HG02759 (cell line): ENCODE measurements around the gene PRKN.

ENCODE experiments used
- ATAC-seq: cut with Tn5 transposase; IDR thresholded peaks from one replicate; pipeline ENCODE4 v1.9.1; 2021; ENCODE audit warnings: mild to moderate bottlenecking, moderate library complexity; ENCODE audit not compliant: unreplicated experiment

The PRKN gene

DNA sequence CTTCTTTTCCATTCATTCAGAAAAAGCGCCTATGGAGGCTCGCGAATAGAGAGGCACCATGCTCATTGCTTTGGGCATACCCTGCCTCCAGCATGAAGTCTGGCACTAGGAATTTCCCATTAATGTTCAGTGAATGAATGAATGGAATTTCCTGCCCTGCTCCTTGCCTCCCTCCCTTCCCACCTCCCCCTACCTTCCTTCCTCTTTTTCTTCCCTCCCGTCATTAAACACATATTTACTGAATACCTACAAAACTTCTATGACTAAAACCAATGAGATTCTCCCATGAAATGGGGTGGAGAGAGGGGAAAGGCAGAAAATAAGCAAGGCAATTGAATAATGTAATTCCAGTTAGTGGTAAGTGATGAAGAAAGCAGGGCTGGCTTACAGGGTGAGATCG is 1239.9 kb downstream of the PRKN start:
- no peak for ATAC-seq

- ATAC-seq = no peak
These were observed 1240.4 kb downstream of the PRKN start for GRCh38 chr6:161487217-161487531.

GRCh38 chr6:161486361-161487216 is 1241.0 kb downstream of the PRKN start:
- ATAC-seq = no peak

- ATAC-seq = no peak
These were observed 1245.1 kb downstream of the PRKN start for GRCh38 chr6:161482517-161482858.

- ATAC-seq = no peak
These were observed 1245.6 kb downstream of the PRKN start for GRCh38 chr6:161481786-161482516.

GRCh38 chr6:161480421-161481155 is 1247.0 kb downstream of the PRKN start:
- no peak for ATAC-seq

GRCh38 chr6:161479376-161479775 is 1248.2 kb downstream of the PRKN start:
- no peak for ATAC-seq

GRCh38 chr6:161477876-161478425 is 1249.6 kb downstream of the PRKN start:
- no peak for ATAC-seq

- ATAC-seq = no peak
These were observed 1250.9 kb downstream of the PRKN start for GRCh38 chr6:161476711-161477110.

DNA sequence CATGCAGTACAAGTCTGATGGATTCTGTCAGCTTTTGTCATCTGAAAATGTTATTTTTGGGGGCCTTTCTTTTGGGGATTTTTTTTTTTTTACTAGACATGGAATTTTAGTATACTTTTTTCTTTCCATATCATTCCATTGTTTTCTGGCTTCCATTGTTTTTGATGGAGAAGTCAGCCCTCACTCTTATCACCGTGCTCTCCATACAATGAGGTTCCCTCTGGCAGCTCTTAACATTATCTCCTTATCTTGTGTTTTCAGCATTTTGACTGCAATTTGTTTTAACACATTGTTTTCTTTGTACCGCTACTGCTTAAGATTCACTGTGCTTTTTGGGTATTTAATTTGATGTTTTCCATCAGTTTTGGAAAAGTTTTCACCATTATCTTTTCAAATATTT is 1262.2 kb downstream of the PRKN start:
- no peak for ATAC-seq

- no peak for ATAC-seq
These were observed 1264.5 kb downstream of the PRKN start for GRCh38 chr6:161463071-161463470.

- no peak for ATAC-seq
These were observed 1265.4 kb downstream of the PRKN start for GRCh38 chr6:161462148-161462547.

DNA sequence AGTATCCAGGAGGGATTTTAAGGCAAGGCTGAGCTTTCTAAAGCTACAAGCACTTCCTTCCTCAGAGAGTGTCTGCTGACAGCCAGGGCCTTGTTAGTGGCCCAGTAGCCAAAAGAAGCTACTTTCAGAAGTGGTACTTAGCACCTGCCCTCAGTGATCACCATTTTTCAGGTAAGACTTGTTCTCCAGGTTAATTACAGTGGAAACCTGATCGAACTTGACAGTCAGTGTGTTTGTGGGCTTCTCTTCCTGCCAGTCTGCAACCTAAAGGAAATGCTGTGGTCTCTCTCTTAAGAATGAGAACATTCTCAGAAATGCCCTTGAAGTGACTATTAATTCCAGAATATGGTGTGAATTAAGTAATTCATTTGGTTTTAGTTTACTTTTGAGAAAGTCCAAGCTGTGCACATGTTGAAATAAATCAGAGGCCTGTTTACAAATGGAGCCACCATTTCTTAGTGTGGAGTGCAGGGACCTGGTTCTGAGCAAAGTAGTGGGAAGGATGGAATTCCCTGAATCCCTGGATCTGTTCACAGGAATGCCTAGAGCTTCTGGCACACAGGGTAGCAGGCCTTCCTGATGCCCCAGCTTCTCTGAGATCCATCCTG is 1268.5 kb downstream of the PRKN start:
- no peak for ATAC-seq

- no peak for ATAC-seq
These were observed 1269.2 kb downstream of the PRKN start for GRCh38 chr6:161458201-161458951.

GRCh38 chr6:161455848-161456247 is 1271.7 kb downstream of the PRKN start:
- no peak for ATAC-seq

- ATAC-seq = no peak
These were observed 1274.0 kb downstream of the PRKN start for GRCh38 chr6:161453558-161453957.

GRCh38 chr6:161452241-161452640 is 1275.3 kb downstream of the PRKN start:
- no peak for ATAC-seq

- no peak for ATAC-seq
These were observed 1278.0 kb downstream of the PRKN start for GRCh38 chr6:161449521-161449920.

GRCh38 chr6:161446949-161447348 is 1280.6 kb downstream of the PRKN start:
- ATAC-seq = no peak

GRCh38 chr6:161446296-161446925 is 1281.2 kb downstream of the PRKN start:
- ATAC-seq = no peak
